CD14-positive monocyte (primary cell): ENCODE data around the gene HECTD4. TPM values are rescaled to one million over a fixed set of nuclear protein-coding genes. Genes with fewer than 3 reads are reported as not detected.

ENCODE experiments used
- DNase-seq, 3 donors: peaks; one replicate each; pipeline ENCODE4 v3.0.0-alpha.2; 2011 to 2022
- H2AFZ ChIP-seq: 2 replicates; pipeline ENCODE4 v1.6.0; 2012; ENCODE audit warnings: mild to moderate bottlenecking, low read depth, low read length, inconsistent platforms; ENCODE audit not compliant: insufficient read depth, poor library complexity, severe bottlenecking
- H3K27ac ChIP-seq, 2 donors: 1 replicate in 1 of 2; 2 replicates in 1 of 2; pipeline ENCODE4 v1.5.1; 2012 to 2013; ENCODE audit warnings: low read length in 2 of 2, control low read depth in 1 of 2, inconsistent platforms in 1 of 2, low read depth in 1 of 2, mild to moderate bottlenecking in 1 of 2
- H3K27me3 ChIP-seq, 2 donors: one replicate each; pipeline versions ENCODE4 v1.6.0 to v1.6.1; 2011 to 2013; ENCODE audit warnings: low read length in 2 of 2; ENCODE audit not compliant: control insufficient read depth in 2 of 2, insufficient read depth in 2 of 2
- H3K36me3 ChIP-seq, 2 donors: replicated peaks in 1 of 2; 1 replicate in 1 of 2; 2 replicates in 1 of 2; pipeline versions ENCODE4 v1.5.1 to v1.6.1; 2012 to 2013; ENCODE audit warnings: low read length in 2 of 2, control low read depth in 1 of 2, inconsistent platforms in 1 of 2, mild to moderate bottlenecking in 1 of 2; ENCODE audit not compliant: insufficient read depth in 2 of 2, control insufficient read depth in 1 of 2
- H3K4me1 ChIP-seq, 2 donors: 1 replicate in 1 of 2; 2 replicates in 1 of 2; pipeline versions ENCODE4 v1.5.1 to v1.6.1; 2012 to 2013; ENCODE audit warnings: low read length in 2 of 2, control low read depth in 1 of 2, inconsistent platforms in 1 of 2, mild to moderate bottlenecking in 1 of 2, moderate library complexity in 1 of 2; ENCODE audit not compliant: insufficient read depth in 2 of 2, control insufficient read depth in 1 of 2
- H3K4me2 ChIP-seq: replicated peaks from 2 replicates; pipeline ENCODE3; 2012; ENCODE audit warnings: low read length, moderate library complexity, mild to moderate bottlenecking; ENCODE audit not compliant: poor library complexity, severe bottlenecking; ENCODE audit errors: extremely low read depth
- H3K4me3 ChIP-seq, 3 experiments: fragments of 200-600 bp in 1 of 3; sonication (generic) in 1 of 3; replicated peaks in 1 of 3; 1 replicate in 2 of 3; 2 replicates in 1 of 3; pipeline ENCODE4 v1.5.1; 2011 to 2013; ENCODE audit warnings: low read length in 3 of 3, mild to moderate bottlenecking in 3 of 3, control low read depth in 2 of 3, low read depth in 2 of 3, inconsistent platforms in 1 of 3, moderate library complexity in 1 of 3
- H3K79me2 ChIP-seq: 2 replicates; pipeline ENCODE4 v1.6.0; 2012; ENCODE audit warnings: mild to moderate bottlenecking, control low read depth, inconsistent platforms, low read length, moderate library complexity; ENCODE audit not compliant: insufficient read depth
- H3K9ac ChIP-seq: 2 replicates; pipeline ENCODE4 v1.6.0; 2017; ENCODE audit warnings: low read length, mild to moderate bottlenecking; ENCODE audit not compliant: insufficient read depth, poor library complexity, severe bottlenecking
- H3K9me3 ChIP-seq, 2 donors: replicated peaks in 1 of 2; 1 replicate in 1 of 2; 2 replicates in 1 of 2; pipeline versions ENCODE4 v1.5.1 to v1.6.1; 2012 to 2013; ENCODE audit warnings: low read length in 2 of 2, control low read depth in 1 of 2; ENCODE audit not compliant: control insufficient read depth in 1 of 2, insufficient read depth in 1 of 2
- H4K20me1 ChIP-seq: 2 replicates; pipeline ENCODE4 v1.6.0; 2012; ENCODE audit warnings: mild to moderate bottlenecking, low read length, control low read depth, moderate library complexity; ENCODE audit not compliant: insufficient read depth
- H3K27ac Mint-ChIP-seq, 7 donors: one replicate each; pipeline ENCODE4 v1.8.0; 2020; ENCODE audit warnings: mild to moderate bottlenecking in 7 of 7, mixed read lengths in 7 of 7, moderate library complexity in 6 of 7, inconsistent platforms in 2 of 7
- H3K27me3 Mint-ChIP-seq, 3 donors: one replicate each; pipeline ENCODE4 v1.8.0; 2021 to 2022; ENCODE audit warnings: low read depth in 3 of 3, mild to moderate bottlenecking in 3 of 3, mixed read lengths in 3 of 3, moderate library complexity in 3 of 3, inconsistent platforms in 1 of 3
- H3K36me3 Mint-ChIP-seq, 2 donors: one replicate each; pipeline ENCODE4 v1.8.0; 2020; ENCODE audit warnings: mixed read lengths in 2 of 2, inconsistent platforms in 1 of 2, mild to moderate bottlenecking in 1 of 2
- H3K4me1 Mint-ChIP-seq: one replicate; pipeline ENCODE4 v1.8.0; 2020; ENCODE audit warnings: mild to moderate bottlenecking, mixed read lengths
- H3K4me3 Mint-ChIP-seq, 2 donors: one replicate each; pipeline ENCODE4 v1.8.0; 2020; ENCODE audit warnings: mild to moderate bottlenecking in 2 of 2, mixed read lengths in 2 of 2, moderate library complexity in 1 of 2
- H3K9me3 Mint-ChIP-seq, 7 donors: one replicate each; pipeline ENCODE4 v1.8.0; 2020 to 2022; ENCODE audit warnings: mixed read lengths in 7 of 7, mild to moderate bottlenecking in 6 of 7, moderate library complexity in 6 of 7, inconsistent platforms in 2 of 7
- CTCF ChIP-seq: fragments of 200-600 bp; IDR thresholded peaks from one replicate; pipeline ENCODE4 v1.8.0; 2022; ENCODE audit warnings: antibody characterized with exemption, mild to moderate bottlenecking
- WGBS: methylation state at CpG from one replicate; pipeline ENCODE4 v1.1.5; 2013; ENCODE audit warnings: missing lambda C conversion rate; ENCODE audit not compliant: insufficient coverage; 5-methylcytosine and 5-hydroxymethylcytosine counted together
- intact Hi-C, 2 donors: fragments of 100-400 bp; cut with micrococcal nuclease; formaldehyde crosslinking; loops; one replicate each; pipeline versions ENCODE4 v1.15.0 to v1.15.1; 2023
- polyA plus RNA-seq, 3 donors: library from polyadenylated mRNA; depleted of rRNA in 1 of 3; unstranded in 2 of 3; stranded (reverse) in 1 of 3; fragments of 300-500 nt in 2 of 3; fragments of >200 nt in 1 of 3; fragmentation: Illumina TruSeq in 2 of 3; gene quantifications; 1 replicate in 2 of 3; 2 replicates in 1 of 3; pipeline ENCODE4 v1.2.3, GENCODE V29; 2012 to 2021

Gene HECTD4
- polyA plus RNA-seq, 3 donors: 0.73 to 18.3 (median 2.4) TPM

- Mint-ChIP-seq H3K27ac (no peak overlapping the region), H3K27me3 (no peaks in the 10 kb centered on the region), H3K4me3 (no peak overlapping the region), H3K9me3 (no peaks in the 10 kb centered on the region), H3K36me3 (peaks cover 84 to 98% of the 10 kb centered on the region in 2 donors), H3K4me1 (no peaks in the 10 kb centered on the region)
- TF ChIP-seq CTCF: no peak
- Histone ChIP-seq H3K9ac (no peak overlapping the region), H3K36me3 (peaks cover 85 to 96% of the 10 kb centered on the region in 2 donors), H2AFZ (no peak overlapping the region), H3K27me3 (no peaks in the 10 kb centered on the region), H3K27ac (no peak overlapping the region), H3K4me2 (no peak overlapping the region), H4K20me1 (no peaks in the 10 kb centered on the region), H3K79me2 (no peaks in the 10 kb centered on the region), H3K9me3 (no peaks in the 10 kb centered on the region), H3K4me1 (no peaks in the 10 kb centered on the region), H3K4me3 (no peak overlapping the region)
- no CpG with 5 or more reads among the region's 4 CpGs for WGBS
- DNase-seq: no peak
- intact Hi-C loops: no loop called here
These were observed 149.0 kb downstream of the HECTD4 start for GRCh38 chr12:112233242-112233641.

GRCh38 chr12:112230136-112230535, 152.1 kb downstream of the HECTD4 start:
- no peaks in the 10 kb centered on the region for H3K4me1 Mint-ChIP-seq
- no peak for DNase-seq
- no peak overlapping the region for H3K27ac Mint-ChIP-seq
- no peaks in the 10 kb centered on the region for H3K9me3 ChIP-seq
- no peak overlapping the region for H3K4me2 ChIP-seq
- no peak overlapping the region for H3K27ac ChIP-seq
- no peak overlapping the region for H3K9ac ChIP-seq
- WGBS: no CpG with 5 or more reads among the region's 4 CpGs
- no peak overlapping the region for H3K4me3 Mint-ChIP-seq
- H4K20me1 ChIP-seq: no peaks in the 10 kb centered on the region
- peaks cover 78 to 95% of the 10 kb centered on the region in 2 donors for H3K36me3 Mint-ChIP-seq
- H3K9me3 Mint-ChIP-seq: no peaks in the 10 kb centered on the region
- H3K27me3 Mint-ChIP-seq: no peaks in the 10 kb centered on the region
- H3K36me3 ChIP-seq: peaks cover 84 to 95% of the 10 kb centered on the region in 2 donors
- no peak for TF ChIP-seq CTCF
- H3K79me2 ChIP-seq: no peaks in the 10 kb centered on the region
- intact Hi-C loops: no loop called here
- H3K27me3 ChIP-seq: no peaks in the 10 kb centered on the region
- H3K4me3 ChIP-seq: no peak overlapping the region
- H3K4me1 ChIP-seq: no peaks in the 10 kb centered on the region
- H2AFZ ChIP-seq: no peak overlapping the region
